H9 (cell line): ENCODE results near the gene TMEM185B. TPM values are rescaled to one million over a fixed set of nuclear protein-coding genes. Genes with fewer than 3 reads are reported as not detected.

ENCODE experiments used
- DNase-seq: peaks from one replicate; pipeline ENCODE4 v3.0.0-alpha.2; 2017
- H2AFZ ChIP-seq: one replicate; pipeline ENCODE4 v1.6.1; 2013; ENCODE audit warnings: mild to moderate bottlenecking, low read length, control low read depth, moderate library complexity
- H2AK5ac ChIP-seq: 2 replicates; pipeline ENCODE4 v1.6.1; 2013; ENCODE audit warnings: low read length, control low read depth, mixed read lengths; ENCODE audit not compliant: insufficient read length
- H2BK120ac ChIP-seq: one replicate; pipeline ENCODE4 v1.6.1; 2013; ENCODE audit warnings: low read depth, mild to moderate bottlenecking, low read length, control low read depth, inconsistent platforms; ENCODE audit not compliant: poor library complexity, severe bottlenecking
- H2BK12ac ChIP-seq: 2 replicates; pipeline ENCODE4 v1.6.1; 2013; ENCODE audit warnings: low read length, control low read depth, mixed read lengths, low read depth; ENCODE audit not compliant: insufficient read length
- H2BK15ac ChIP-seq: 2 replicates; pipeline ENCODE4 v1.6.1; 2013; ENCODE audit warnings: low read depth, low read length, control low read depth
- H2BK20ac ChIP-seq: one replicate; pipeline ENCODE4 v1.6.1; 2013; ENCODE audit warnings: low read depth, mild to moderate bottlenecking, low read length, control low read depth, inconsistent platforms; ENCODE audit not compliant: poor library complexity, severe bottlenecking
- H2BK5ac ChIP-seq: 2 replicates; pipeline ENCODE4 v1.6.1; 2013; ENCODE audit warnings: low read length, control low read depth, mixed read lengths; ENCODE audit not compliant: insufficient read length
- H3K14ac ChIP-seq: 2 replicates; pipeline ENCODE4 v1.6.1; 2013; ENCODE audit warnings: low read length, control low read depth; ENCODE audit not compliant: insufficient read depth
- H3K18ac ChIP-seq: 2 replicates; pipeline ENCODE4 v1.6.1; 2013; ENCODE audit warnings: low read depth, mild to moderate bottlenecking, mixed read lengths, low read length, control low read depth; ENCODE audit not compliant: insufficient read length
- H3K23ac ChIP-seq: 2 replicates; pipeline ENCODE4 v1.6.1; 2013; ENCODE audit warnings: low read length, control low read depth, mixed read lengths, low read depth; ENCODE audit not compliant: insufficient read length
- H3K23me2 ChIP-seq: 2 replicates; pipeline ENCODE4 v1.6.1; 2013; ENCODE audit warnings: low read depth, mild to moderate bottlenecking, mixed read lengths, low read length, control low read depth; ENCODE audit not compliant: insufficient read length, poor library complexity, severe bottlenecking
- H3K27ac ChIP-seq: 2 replicates; pipeline ENCODE4 v1.5.1; 2013; ENCODE audit warnings: low read length, control low read depth, mixed read lengths, low read depth; ENCODE audit not compliant: insufficient read length
- H3K27me3 ChIP-seq: 2 replicates; pipeline ENCODE4 v1.6.1; 2013; ENCODE audit warnings: low read length, control low read depth, inconsistent platforms; ENCODE audit not compliant: insufficient read depth
- H3K4ac ChIP-seq: 2 replicates; pipeline ENCODE4 v1.6.1; 2013; ENCODE audit warnings: low read depth, mild to moderate bottlenecking, control low read depth, inconsistent platforms, low read length, moderate library complexity
- H3K4me1 ChIP-seq: 2 replicates; pipeline ENCODE4 v1.6.1; 2013; ENCODE audit warnings: low read length, control low read depth, inconsistent platforms; ENCODE audit not compliant: insufficient read depth
- H3K4me2 ChIP-seq: 2 replicates; pipeline ENCODE4 v1.6.1; 2013; ENCODE audit warnings: low read length, control low read depth, mixed read lengths; ENCODE audit not compliant: insufficient read length, insufficient read depth
- H3K56ac ChIP-seq: 2 replicates; pipeline ENCODE4 v1.6.1; 2013; ENCODE audit warnings: low read depth, mild to moderate bottlenecking, mixed read lengths, low read length, control low read depth; ENCODE audit not compliant: insufficient read length
- H3K79me1 ChIP-seq: 2 replicates; pipeline ENCODE4 v1.6.1; 2013; ENCODE audit warnings: low read depth, mild to moderate bottlenecking, moderate library complexity, low read length, control low read depth, inconsistent platforms; ENCODE audit not compliant: insufficient read depth, poor library complexity, severe bottlenecking
- H3K79me2 ChIP-seq: 2 replicates; pipeline ENCODE4 v1.6.1; 2013; ENCODE audit warnings: low read length, control low read depth, inconsistent platforms; ENCODE audit not compliant: insufficient read depth
- H3K9ac ChIP-seq: 2 replicates; pipeline ENCODE4 v1.6.1; 2013; ENCODE audit warnings: low read length, control low read depth, mixed read lengths; ENCODE audit not compliant: insufficient read length; ENCODE audit errors: extremely low read depth
- H3K9me3 ChIP-seq: one replicate; pipeline ENCODE4 v1.6.1; 2013; ENCODE audit warnings: low read depth, low read length, inconsistent platforms; ENCODE audit not compliant: control insufficient read depth
- H3T11ph ChIP-seq: one replicate; pipeline ENCODE4 v1.6.1; 2013; ENCODE audit warnings: mild to moderate bottlenecking, low read length, control low read depth, inconsistent platforms
- H4K20me1 ChIP-seq: one replicate; pipeline ENCODE4 v1.6.1; 2013; ENCODE audit not compliant: control insufficient read depth, insufficient read length, insufficient read depth
- H4K5ac ChIP-seq: 2 replicates; pipeline ENCODE4 v1.6.1; 2013; ENCODE audit warnings: low read depth, mild to moderate bottlenecking, mixed read lengths, low read length, control low read depth; ENCODE audit not compliant: insufficient read length
- H4K8ac ChIP-seq: replicated peaks from 2 replicates; pipeline ENCODE4 v1.6.1; 2013; ENCODE audit warnings: low read length, control low read depth, mixed read lengths, low read depth; ENCODE audit not compliant: insufficient read length
- H4K91ac ChIP-seq: 2 replicates; pipeline ENCODE4 v1.6.1; 2013; ENCODE audit warnings: low read depth, mild to moderate bottlenecking, moderate library complexity, mixed read lengths, low read length, control low read depth; ENCODE audit not compliant: insufficient read length
- H3K27ac Mint-ChIP-seq, 3 experiments: 2 replicates in 2 of 3; 3 replicates in 1 of 3; pipeline ENCODE4 v1.8.0; 2020 to 2021; ENCODE audit warnings: mixed read lengths in 3 of 3, mild to moderate bottlenecking in 1 of 3, moderate library complexity in 1 of 3
- H3K27me3 Mint-ChIP-seq: 2 replicates; pipeline ENCODE4 v1.8.0; 2021; ENCODE audit warnings: low read depth, mild to moderate bottlenecking, moderate library complexity, mixed read lengths
- H3K36me3 Mint-ChIP-seq, 3 experiments: 2 replicates in 2 of 3; 3 replicates in 1 of 3; pipeline ENCODE4 v1.8.0; 2020 to 2021; ENCODE audit warnings: low read depth in 3 of 3, mixed read lengths in 3 of 3; ENCODE audit not compliant: insufficient read depth in 1 of 3
- H3K4me1 Mint-ChIP-seq, 2 experiments: 2 replicates each; pipeline ENCODE4 v1.8.0; 2020; ENCODE audit warnings: mixed read lengths in 2 of 2
- H3K4me3 Mint-ChIP-seq, 2 experiments: 2 replicates in 1 of 2; 3 replicates in 1 of 2; pipeline ENCODE4 v1.8.0; 2020 to 2021; ENCODE audit warnings: mild to moderate bottlenecking in 2 of 2, mixed read lengths in 2 of 2, moderate library complexity in 1 of 2
- H3K9me3 Mint-ChIP-seq, 2 experiments: 2 replicates in 1 of 2; 3 replicates in 1 of 2; pipeline ENCODE4 v1.8.0; 2020; ENCODE audit warnings: mild to moderate bottlenecking in 2 of 2, mixed read lengths in 2 of 2, moderate library complexity in 1 of 2
- WGBS: extraction: QIAGEN DNeasy Blood & Tissue Kit; methylation state at CpG from one replicate; pipeline ENCODE4 v1.1.7; 2013; ENCODE audit warnings: missing lambda C conversion rate, low lambda C conversion rate, mixed read lengths; ENCODE audit not compliant: insufficient read length; ENCODE audit errors: extremely low coverage; 5-methylcytosine and 5-hydroxymethylcytosine counted together
- total RNA-seq: library from RNA; stranded (reverse); gene quantifications from 2 replicates; pipeline ENCODE4 v1.2.1, GENCODE V29; 2021
- TF ChIP-seq, protein P1 (sequence below): fragments of 200-600 bp; sonication (generic); conservative IDR thresholded peaks from 3 replicates; pipeline ENCODE4 v1.8.0; 2021; ENCODE audit warnings: antibody characterized with exemption, mild to moderate bottlenecking

TMEM185B gene
- total RNA-seq, 1 experiment from 2014 or later = 29.0 TPM

DNA sequence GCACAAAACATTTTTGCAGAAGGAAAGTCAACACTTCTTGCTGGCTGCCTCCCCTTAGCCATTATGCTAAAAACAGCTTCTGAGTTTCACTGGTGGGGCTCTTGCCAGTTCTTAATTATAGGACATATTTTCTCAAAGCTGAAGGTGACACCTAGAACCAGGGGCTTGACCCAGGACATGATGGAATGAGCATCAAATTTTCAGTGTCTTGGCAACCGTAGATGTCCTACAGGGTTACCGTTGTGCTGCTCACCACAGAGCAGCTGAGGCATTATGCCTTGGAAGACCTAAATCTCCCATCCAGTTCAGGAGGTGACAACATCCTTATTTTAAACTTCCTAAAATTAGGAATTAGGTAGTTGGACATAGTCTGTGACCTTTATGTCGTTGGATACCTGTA lies 46.7 kb downstream of the TMEM185B start:
- Histone ChIP-seq H3K9ac (no peak overlapping the region), H3K23me2 (no peaks in the 10 kb centered on the region), H3K4me2 (no peak overlapping the region), H4K20me1 (no peaks in the 10 kb centered on the region), H3K56ac (no peak overlapping the region), H2BK15ac (no peak overlapping the region), H2BK5ac (no peak overlapping the region), H3K4ac (no peak overlapping the region), H2BK120ac (no peak overlapping the region), H3T11ph (no peak overlapping the region), H4K8ac (no peak overlapping the region), H2BK12ac (no peak overlapping the region), H3K79me1 (no peaks in the 10 kb centered on the region), H3K79me2 (no peaks in the 10 kb centered on the region), H3K18ac (no peak overlapping the region), H3K27me3 (no peaks in the 10 kb centered on the region), H3K4me1 (peaks cover 4% of the 10 kb centered on the region), H4K5ac (no peak overlapping the region), H3K14ac (no peak overlapping the region), H2BK20ac (no peak overlapping the region), H4K91ac (no peak overlapping the region), H3K23ac (no peak overlapping the region), H2AFZ (no peak overlapping the region), H3K9me3 (no peaks in the 10 kb centered on the region), H3K27ac (no peak overlapping the region), H2AK5ac (no peak overlapping the region)
- Mint-ChIP-seq H3K4me3 (no peak overlapping the region), H3K27me3 (no peaks in the 10 kb centered on the region), H3K36me3 (peaks cover 0 to 4% (median 1%) of the 10 kb centered on the region in 3 experiments; a peak in 3 of 7 replicates), H3K27ac (no peak overlapping the region), H3K4me1 (peaks cover 16 to 23% of the 10 kb centered on the region in 2 experiments), H3K9me3 (no peaks in the 10 kb centered on the region)
- DNase-seq = no peak
- TF ChIP-seq, protein P1, sequence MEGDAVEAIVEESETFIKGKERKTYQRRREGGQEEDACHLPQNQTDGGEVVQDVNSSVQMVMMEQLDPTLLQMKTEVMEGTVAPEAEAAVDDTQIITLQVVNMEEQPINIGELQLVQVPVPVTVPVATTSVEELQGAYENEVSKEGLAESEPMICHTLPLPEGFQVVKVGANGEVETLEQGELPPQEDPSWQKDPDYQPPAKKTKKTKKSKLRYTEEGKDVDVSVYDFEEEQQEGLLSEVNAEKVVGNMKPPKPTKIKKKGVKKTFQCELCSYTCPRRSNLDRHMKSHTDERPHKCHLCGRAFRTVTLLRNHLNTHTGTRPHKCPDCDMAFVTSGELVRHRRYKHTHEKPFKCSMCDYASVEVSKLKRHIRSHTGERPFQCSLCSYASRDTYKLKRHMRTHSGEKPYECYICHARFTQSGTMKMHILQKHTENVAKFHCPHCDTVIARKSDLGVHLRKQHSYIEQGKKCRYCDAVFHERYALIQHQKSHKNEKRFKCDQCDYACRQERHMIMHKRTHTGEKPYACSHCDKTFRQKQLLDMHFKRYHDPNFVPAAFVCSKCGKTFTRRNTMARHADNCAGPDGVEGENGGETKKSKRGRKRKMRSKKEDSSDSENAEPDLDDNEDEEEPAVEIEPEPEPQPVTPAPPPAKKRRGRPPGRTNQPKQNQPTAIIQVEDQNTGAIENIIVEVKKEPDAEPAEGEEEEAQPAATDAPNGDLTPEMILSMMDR = no peak
- WGBS = no CpG with 5 or more reads among the region's 3 CpGs
